ENCODE data around the gene NEDD4L.
"Not testable (repeated sequence)": the region's sequence is repeated elsewhere in the genome, so short reads cannot be mapped to it uniquely, and the experiment has no call there.

The NEDD4L gene

GRCh38 chr18:58163004-58163590 lies 119.1 kb downstream of the NEDD4L start:
- no peak overlapping the region for H3K4me3 ChIP-seq (ENCODE audit: low read depth, low read length)
- DNase-seq (ENCODE audit: low read depth, low spot score) = no peak
- ChIA-PET POLR2A (no interaction called here), CTCF (interaction anchor here (3.9 kb wide), 1 partner anchor 18 kb away, joined by 20 read pairs; no protein-coding TSS in a partner anchor)
- no peak for TF ChIP-seq CTCF (IDR thresholded peaks at IDR 0.05; ENCODE audit: insufficient read depth, low read length, missing control alignments)

GRCh38 chr18:58166278-58166844 lies 122.3 kb downstream of the NEDD4L start:
- CTCF ChIA-PET = interaction anchor here (1.4 kb wide), 1 partner anchor 29 kb away, joined by 4 read pairs; no protein-coding TSS in a partner anchor
- no peak for DNase-seq (ENCODE audit: low read depth, low spot score)
- no peak overlapping the region for H3K4me3 ChIP-seq (ENCODE audit: low read depth, low read length)
- TF ChIP-seq CTCF (IDR thresholded peaks at IDR 0.05; ENCODE audit: insufficient read depth, low read length, missing control alignments) = no peak
- POLR2A ChIA-PET = no interaction called here

- no peak for TF ChIP-seq CTCF (IDR thresholded peaks at IDR 0.05; ENCODE audit: insufficient read depth, low read length, missing control alignments)
- no peak for DNase-seq (ENCODE audit: low read depth, low spot score)
- POLR2A ChIA-PET = no interaction called here
- H3K4me3 ChIP-seq (ENCODE audit: low read depth, low read length) = no peak overlapping the region
- CTCF ChIA-PET = no interaction called here
Measured at GRCh38 chr18:58167073-58167472, 123.0 kb downstream of the NEDD4L start.

GRCh38 chr18:58168221-58168620 lies 124.2 kb downstream of the NEDD4L start:
- DNase-seq (ENCODE audit: low read depth, low spot score) = no peak
- no peak overlapping the region for H3K4me3 ChIP-seq (ENCODE audit: low read depth, low read length)
- ChIA-PET CTCF (no interaction called here), POLR2A (no interaction called here)
- TF ChIP-seq CTCF (IDR thresholded peaks at IDR 0.05; ENCODE audit: insufficient read depth, low read length, missing control alignments) = no peak

GRCh38 chr18:58168993-58169392 lies 125.0 kb downstream of the NEDD4L start:
- ChIA-PET POLR2A (no interaction called here), CTCF (interaction anchor here (1.6 kb wide), 1 partner anchor 12 kb away, joined by 5 read pairs; no protein-coding TSS in a partner anchor)
- no peak for DNase-seq (ENCODE audit: low read depth, low spot score)
- TF ChIP-seq CTCF (IDR thresholded peaks at IDR 0.05; ENCODE audit: insufficient read depth, low read length, missing control alignments) = no peak
- H3K4me3 ChIP-seq (ENCODE audit: low read depth, low read length) = no peak overlapping the region

GRCh38 chr18:58169472-58169871 lies 125.4 kb downstream of the NEDD4L start:
- no peak overlapping the region for H3K4me3 ChIP-seq (ENCODE audit: low read depth, low read length)
- ChIA-PET CTCF (interaction anchor here (1.6 kb wide), 1 partner anchor 12 kb away, joined by 5 read pairs; no protein-coding TSS in a partner anchor), POLR2A (no interaction called here)
- no peak for DNase-seq (ENCODE audit: low read depth, low spot score)
- no peak for TF ChIP-seq CTCF (IDR thresholded peaks at IDR 0.05; ENCODE audit: insufficient read depth, low read length, missing control alignments)

GRCh38 chr18:58170036-58170435 lies 126.0 kb downstream of the NEDD4L start:
- POLR2A ChIA-PET; DNase-seq (ENCODE audit: low read depth, low spot score); H3K4me3 ChIP-seq (ENCODE audit: low read depth, low read length): not testable (repeated sequence)
- CTCF ChIA-PET = interaction anchor here (1.6 kb wide), 1 partner anchor 11 kb away, joined by 5 read pairs; no protein-coding TSS in a partner anchor

All from AG04449 (cell line).